GM19468 (cell line): ENCODE results near the gene RPL21.

Experiments
- ATAC-seq: cut with Tn5 transposase; IDR thresholded peaks from one replicate; pipeline ENCODE4 v1.9.1; 2021; ENCODE audit warnings: mild to moderate bottlenecking, moderate library complexity, moderate number of reproducible peaks; ENCODE audit not compliant: unreplicated experiment; ENCODE audit errors: extremely low read depth

RPL21 gene

GRCh38 chr13:27257648-27258253, 6.4 kb downstream of the RPL21 start:
- no peak for ATAC-seq

GRCh38 chr13:27258637-27259386, 7.5 kb downstream of the RPL21 start:
- ATAC-seq: no peak

- no peak for ATAC-seq
These were observed 8.5 kb downstream of the RPL21 start for GRCh38 chr13:27259831-27260230.

- ATAC-seq: no peak
These were observed 10.0 kb downstream of the RPL21 start for GRCh38 chr13:27261396-27261795.

GRCh38 chr13:27263438-27263837, 12.1 kb downstream of the RPL21 start:
- no peak for ATAC-seq

- ATAC-seq: no peak
These were observed 12.8 kb downstream of the RPL21 start for GRCh38 chr13:27264181-27264580.

- no peak for ATAC-seq
These were observed 13.3 kb downstream of the RPL21 start for GRCh38 chr13:27264648-27265047.

- ATAC-seq: no peak
These were observed 15.6 kb downstream of the RPL21 start for GRCh38 chr13:27266917-27267316.

GRCh38 chr13:27267596-27267995, 16.2 kb downstream of the RPL21 start:
- ATAC-seq: no peak

- no peak for ATAC-seq
These were observed 17.8 kb downstream of the RPL21 start for GRCh38 chr13:27269114-27269665.

GRCh38 chr13:27270594-27271520, 19.5 kb downstream of the RPL21 start, which contains the start of gene RASL11A:
Gene RASL11A (plus strand): TSS chr13:27270830. CDS start chr13:27270945, 115 bp downstream.
- ATAC-seq: peak; percentile 36

- ATAC-seq: no peak
These were observed 20.3 kb downstream of the RPL21 start for GRCh38 chr13:27271570-27272096.

- ATAC-seq: no peak
These were observed 22.5 kb downstream of the RPL21 start for GRCh38 chr13:27273658-27274425.

GRCh38 chr13:27274631-27275030, 23.3 kb downstream of the RPL21 start:
- ATAC-seq: no peak

- ATAC-seq: no peak
These were observed 24.8 kb downstream of the RPL21 start for GRCh38 chr13:27276188-27276587.

- ATAC-seq: no peak
These were observed 28.1 kb downstream of the RPL21 start for GRCh38 chr13:27279506-27279905.

- no peak for ATAC-seq
These were observed 28.8 kb downstream of the RPL21 start for GRCh38 chr13:27280009-27280656.

GRCh38 chr13:27280841-27281240, 29.5 kb downstream of the RPL21 start:
- ATAC-seq: no peak

- no peak for ATAC-seq
These were observed 30.1 kb downstream of the RPL21 start for GRCh38 chr13:27281420-27281819.
